Measurements from ENCODE around the gene AOPEP. TPM values are rescaled to one million over a fixed set of nuclear protein-coding genes. Genes with fewer than 3 reads are reported as not detected.

The AOPEP gene
- total and polyA plus RNA-seq, 10 donors: 14.8 to 86.1 (median 51.3) TPM

- Histone ChIP-seq H3K9me3 (peaks cover 0 to 2% (median 0%) of the 10 kb centered on the region in 8 donors), H3K36me3 (peaks cover 0 to 17% (median 0%) of the 10 kb centered on the region in 6 donors), H3K4me3 (no peak overlapping the region), H3K4me1 (peaks cover 0 to 6% (median 0%) of the 10 kb centered on the region in 6 donors), H3K27ac (no peak overlapping the region), H3K27me3 (replicated peaks in 1 of 7) (no peaks in the 10 kb centered on the region)
- TF ChIP-seq POLR2A (IDR thresholded peaks at IDR 0.05) (no peak), POLR2AphosphoS5 (IDR thresholded peaks at IDR 0.05) (no peak), CTCF (IDR thresholded peaks at IDR 0.05 in 8 of 11, conservative IDR thresholded peaks at IDR 0.05 in 3 of 11) (no peak)
- DNase-seq: no peak
- 90 to 96% (median 92%) methylated on average over 4 of the region's 4 CpGs for WGBS, 5 donors
- intact Hi-C loops (cut with DNase I; ENCODE audit: low total_unique reads): no loop called here
Observed at GRCh38 chr9:94825611-94825958, 99.1 kb downstream of the AOPEP start.

GRCh38 chr9:94826044-94826443 is 99.5 kb downstream of the AOPEP start:
- Histone ChIP-seq H3K9me3 (peaks cover 0 to 6% (median 0%) of the 10 kb centered on the region in 8 donors), H3K36me3 (peaks cover 0 to 17% (median 0%) of the 10 kb centered on the region in 6 donors), H3K27me3 (replicated peaks in 1 of 7) (no peaks in the 10 kb centered on the region), H3K4me1 (peaks cover 0 to 6% (median 0%) of the 10 kb centered on the region in 6 donors), H3K4me3 (no peak overlapping the region), H3K27ac (no peak overlapping the region)
- no peak for DNase-seq
- 90 to 98% (median 96%) methylated on average over 9 of the region's 9 CpGs for WGBS, 5 donors
- intact Hi-C loops (cut with DNase I; ENCODE audit: low total_unique reads): no loop called here
- TF ChIP-seq CTCF (IDR thresholded peaks at IDR 0.05 in 8 of 11, conservative IDR thresholded peaks at IDR 0.05 in 3 of 11) (no peak), POLR2AphosphoS5 (IDR thresholded peaks at IDR 0.05) (no peak), POLR2A (IDR thresholded peaks at IDR 0.05) (no peak)

- WGBS, 5 donors: 80 to 91% (median 85%) methylated on average over 3 of the region's 3 CpGs
- TF ChIP-seq POLR2A (IDR thresholded peaks at IDR 0.05) (no peak), CTCF (IDR thresholded peaks at IDR 0.05 in 8 of 11, conservative IDR thresholded peaks at IDR 0.05 in 3 of 11) (no peak), POLR2AphosphoS5 (IDR thresholded peaks at IDR 0.05) (no peak)
- Histone ChIP-seq H3K4me1 (peaks cover 0 to 6% (median 0%) of the 10 kb centered on the region in 6 donors), H3K9me3 (peaks cover 0 to 10% (median 0%) of the 10 kb centered on the region in 8 donors), H3K36me3 (peaks cover 0 to 17% (median 0%) of the 10 kb centered on the region in 6 donors), H3K27me3 (replicated peaks in 1 of 7) (no peaks in the 10 kb centered on the region), H3K4me3 (no peak overlapping the region), H3K27ac (peak overlapping the region in 6 of 8 donors; percentile 2 to 60 (median 28))
- intact Hi-C loops (cut with DNase I; ENCODE audit: low total_unique reads): no loop called here
- DNase-seq: no peak
Observed at GRCh38 chr9:94826644-94827410, 100.3 kb downstream of the AOPEP start.

GRCh38 chr9:94827584-94828304 is 101.2 kb downstream of the AOPEP start:
- TF ChIP-seq POLR2A (IDR thresholded peaks at IDR 0.05) (no peak), CTCF (IDR thresholded peaks at IDR 0.05 in 8 of 11, conservative IDR thresholded peaks at IDR 0.05 in 3 of 11) (no peak), POLR2AphosphoS5 (IDR thresholded peaks at IDR 0.05) (no peak)
- 73 to 83% (median 80%) methylated on average over 8 of the region's 8 CpGs for WGBS, 5 donors
- Histone ChIP-seq H3K36me3 (peaks cover 0 to 17% (median 0%) of the 10 kb centered on the region in 6 donors), H3K27ac (peak overlapping the region in 7 of 8 donors; percentile 2 to 60 (median 17)), H3K9me3 (peaks cover 0 to 10% (median 0%) of the 10 kb centered on the region in 8 donors), H3K4me3 (no peak overlapping the region), H3K4me1 (peaks cover 0 to 6% (median 0%) of the 10 kb centered on the region in 6 donors), H3K27me3 (replicated peaks in 1 of 7) (no peaks in the 10 kb centered on the region)
- intact Hi-C loops (cut with DNase I; ENCODE audit: low total_unique reads): no loop called here
- DNase-seq: no peak

All from spleen (tissue), 11 donors.